Fibroblast of villous mesenchyme (primary cell): Measurements from ENCODE around the gene ANTXR2. TPM values are rescaled to one million over a fixed set of nuclear protein-coding genes. Genes with fewer than 3 reads are reported as not detected.
A peak's percentile ranks its signal among the peaks of the same experiment; 100 is the strongest.

Experiments
- DNase-seq: peaks from one replicate; pipeline ENCODE4 v3.0.0-alpha.2; 2010; ENCODE audit warnings: low read depth
- H3K4me3 ChIP-seq: 2 replicates; pipeline ENCODE4 v1.5.1; 2011; ENCODE audit warnings: low read depth, mild to moderate bottlenecking, low read length
- CTCF ChIP-seq: IDR thresholded peaks from 2 replicates; pipeline ENCODE4 v1.5.1; 2012; ENCODE audit warnings: low read depth, mild to moderate bottlenecking, low read length; ENCODE audit not compliant: insufficient read depth
- total RNA-seq: library from RNA; depleted of rRNA; stranded (reverse); fragments of >200 nt; gene quantifications from 2 replicates; pipeline ENCODE4 v1.2.3, GENCODE V29; 2012

Gene ANTXR2
- total RNA-seq, 1 donor: 107 TPM

- no peak overlapping the region for H3K4me3 ChIP-seq
- TF ChIP-seq CTCF: no peak
- no peak for DNase-seq
Observed at GRCh38 chr4:79881407-79881806, 191.6 kb downstream of the ANTXR2 start.

- DNase-seq: no peak
- H3K4me3 ChIP-seq: no peak overlapping the region
- no peak for TF ChIP-seq CTCF
Observed at GRCh38 chr4:79877511-79877910, 195.5 kb downstream of the ANTXR2 start.

GRCh38 chr4:79875344-79875899 lies 197.6 kb downstream of the ANTXR2 start:
- DNase-seq: peak; percentile 34
- no peak overlapping the region for H3K4me3 ChIP-seq
- TF ChIP-seq CTCF: no peak

DNA sequence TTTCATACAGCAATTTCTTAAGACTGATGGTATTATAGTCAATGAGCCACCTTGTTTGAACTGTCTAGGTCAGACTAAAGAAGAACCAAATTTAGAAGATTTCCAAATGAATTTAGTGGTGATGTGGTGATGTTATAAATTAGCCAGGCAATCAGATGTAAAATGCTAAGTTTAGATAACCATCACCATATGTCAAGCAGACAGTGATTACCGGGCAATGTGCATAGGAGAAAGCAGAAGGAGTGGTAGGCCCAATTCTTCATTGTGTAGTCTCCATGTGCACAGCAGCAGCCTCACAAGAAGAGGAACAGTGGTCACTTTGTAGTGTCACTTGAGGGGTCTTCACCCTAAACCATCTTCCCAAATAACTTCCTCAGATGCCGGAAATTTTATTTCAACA lies 198.8 kb downstream of the ANTXR2 start:
- H3K4me3 ChIP-seq: no peak overlapping the region
- DNase-seq: no peak
- TF ChIP-seq CTCF: no peak

DNA sequence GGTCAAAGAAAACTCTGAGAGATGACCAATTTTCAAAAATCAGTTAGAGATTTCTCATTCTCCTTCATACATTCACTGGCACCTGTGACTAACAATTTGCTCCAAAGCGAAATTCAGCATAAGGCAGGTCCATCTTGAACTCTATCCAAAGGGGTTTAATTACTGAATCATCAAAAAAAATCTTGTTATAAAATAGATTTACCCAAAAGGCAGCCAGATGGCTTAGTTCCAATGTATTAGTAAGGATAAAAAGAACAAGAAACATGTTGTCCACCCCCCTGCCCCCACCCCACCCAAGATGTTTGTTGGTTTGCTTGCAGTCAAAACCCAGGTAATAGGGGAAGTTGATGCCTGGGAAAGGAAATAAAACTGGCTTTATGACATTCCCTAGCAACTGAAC lies 200.3 kb downstream of the ANTXR2 start:
- no peak for DNase-seq
- no peak for TF ChIP-seq CTCF
- no peak overlapping the region for H3K4me3 ChIP-seq

GRCh38 chr4:79871961-79872360 lies 201.1 kb downstream of the ANTXR2 start:
- no peak for TF ChIP-seq CTCF
- H3K4me3 ChIP-seq: no peak overlapping the region
- DNase-seq: no peak

- no peak overlapping the region for H3K4me3 ChIP-seq
- no peak for TF ChIP-seq CTCF
- DNase-seq: no peak
Observed at GRCh38 chr4:79869597-79870237, 203.3 kb downstream of the ANTXR2 start.
